Hepatocyte (in vitro differentiated cells): ENCODE data around the gene KCNMA1. TPM values are rescaled to one million over a fixed set of nuclear protein-coding genes. Genes with fewer than 3 reads are reported as not detected.

ENCODE experiments used
- DNase-seq: peaks from one replicate; pipeline ENCODE4 v3.0.0-alpha.2; 2016; ENCODE audit warnings: low spot score
- H2AFZ ChIP-seq: fragments of 200-600 bp; sonication (generic); 2 replicates; pipeline ENCODE4 v1.6.0; 2016; ENCODE audit warnings: antibody characterized with exemption, mild to moderate bottlenecking
- H3K27ac ChIP-seq: fragments of 200-600 bp; sonication (generic); 2 replicates; pipeline ENCODE4 v1.5.1; 2016; ENCODE audit warnings: mild to moderate bottlenecking
- H3K27me3 ChIP-seq: fragments of 200-600 bp; sonication (generic); 2 replicates; pipeline ENCODE4 v1.6.1; 2016
- H3K36me3 ChIP-seq: fragments of 200-600 bp; sonication (generic); replicated peaks from 2 replicates; pipeline ENCODE4 v1.5.1; 2016; ENCODE audit warnings: low read depth; ENCODE audit not compliant: insufficient read depth
- H3K4me1 ChIP-seq: fragments of 200-600 bp; sonication (generic); 2 replicates; pipeline ENCODE4 v1.5.1; 2016; ENCODE audit warnings: mild to moderate bottlenecking, moderate library complexity; ENCODE audit not compliant: insufficient read depth
- H3K4me2 ChIP-seq: fragments of 200-600 bp; sonication (generic); 2 replicates; pipeline ENCODE4 v1.6.0; 2016
- H3K4me3 ChIP-seq: fragments of 200-600 bp; sonication (generic); 2 replicates; pipeline ENCODE4 v1.5.1; 2016; ENCODE audit warnings: mild to moderate bottlenecking
- H3K79me2 ChIP-seq: fragments of 200-600 bp; sonication (generic); 2 replicates; pipeline ENCODE4 v1.6.0; 2017; ENCODE audit warnings: mild to moderate bottlenecking
- H3K9me2 ChIP-seq: fragments of 200-600 bp; sonication (generic); replicated peaks from 2 replicates; pipeline ENCODE4 v1.6.0; 2017; ENCODE audit warnings: mild to moderate bottlenecking; ENCODE audit not compliant: insufficient read depth
- H3K9me3 ChIP-seq: fragments of 200-600 bp; sonication (generic); 2 replicates; pipeline ENCODE4 v1.5.1; 2016; ENCODE audit warnings: low read depth, mild to moderate bottlenecking
- H4K20me1 ChIP-seq: fragments of 200-600 bp; sonication (generic); 2 replicates; pipeline ENCODE4 v1.6.0; 2016; ENCODE audit warnings: mild to moderate bottlenecking; ENCODE audit not compliant: insufficient read depth, poor library complexity, severe bottlenecking
- CTCF ChIP-seq: fragments of 200-600 bp; sonication (generic); IDR thresholded peaks from 2 replicates; pipeline ENCODE4 v1.5.1; 2016; ENCODE audit warnings: antibody characterized with exemption, mild to moderate bottlenecking; ENCODE audit not compliant: poor library complexity
- EZH2 ChIP-seq: fragments of 200-600 bp; sonication (generic); IDR thresholded peaks from 2 replicates; pipeline ENCODE4 v1.6.1; 2016; ENCODE audit warnings: antibody characterized with exemption, mild to moderate bottlenecking, borderline replicate concordance
- EZH2phosphoT487 ChIP-seq: fragments of 200-600 bp; sonication (generic); IDR thresholded peaks from one replicate; pipeline ENCODE4 v1.6.1; 2018; ENCODE audit warnings: antibody characterized with exemption, mild to moderate bottlenecking, low read depth, moderate library complexity; ENCODE audit not compliant: unreplicated experiment, severe bottlenecking
- WGBS: methylation state at CpG from one replicate; pipeline ENCODE4 v1.1.6; 2016; ENCODE audit warnings: low lambda C conversion rate; ENCODE audit errors: missing lambda C conversion rate; 5-methylcytosine and 5-hydroxymethylcytosine counted together
- polyA plus RNA-seq: library from polyadenylated mRNA; unstranded; fragments of >200 nt; fragmentation: Nextera tagmentation; extraction: Ambion mirVana; gene quantifications from 2 replicates; pipeline ENCODE4 v1.2.1, GENCODE V29; 2016
- total RNA-seq: library from RNA; depleted of rRNA; stranded (reverse); fragments of >200 nt; gene quantifications from 2 replicates; pipeline ENCODE4 v1.2.3, GENCODE V29; 2014

The KCNMA1 gene
- total and polyA plus RNA-seq, 2 experiments from 2014 or later: 42.6 to 73.3 TPM

- no peak overlapping the region for H2AFZ ChIP-seq
- H4K20me1 ChIP-seq: no peaks in the 10 kb centered on the region
- WGBS: 78% methylated on average over 5 of the region's 5 CpGs
- TF ChIP-seq CTCF: no peak
- TF ChIP-seq EZH2phosphoT487: no peak
- no peak for TF ChIP-seq EZH2
- no peak overlapping the region for H3K4me2 ChIP-seq
- H3K4me3 ChIP-seq: no peak overlapping the region
- no peak overlapping the region for H3K27ac ChIP-seq
- no peaks in the 10 kb centered on the region for H3K27me3 ChIP-seq
- no peaks in the 10 kb centered on the region for H3K79me2 ChIP-seq
- H3K36me3 ChIP-seq: no peaks in the 10 kb centered on the region
- no peaks in the 10 kb centered on the region for H3K9me3 ChIP-seq
- no peak for DNase-seq
- H3K9me2 ChIP-seq: no peaks in the 10 kb centered on the region
- no peaks in the 10 kb centered on the region for H3K4me1 ChIP-seq
These were observed 260.6 kb downstream of the KCNMA1 start for GRCh38 chr10:77377034-77377433.

- H3K36me3 ChIP-seq: no peaks in the 10 kb centered on the region
- H3K4me2 ChIP-seq: no peak overlapping the region
- no peak for DNase-seq
- H3K27me3 ChIP-seq: no peaks in the 10 kb centered on the region
- H3K9me3 ChIP-seq: no peaks in the 10 kb centered on the region
- H3K79me2 ChIP-seq: no peaks in the 10 kb centered on the region
- no peak overlapping the region for H3K4me3 ChIP-seq
- H3K4me1 ChIP-seq: no peaks in the 10 kb centered on the region
- 90% methylated on average over 2 of the region's 2 CpGs for WGBS
- H3K9me2 ChIP-seq: no peaks in the 10 kb centered on the region
- no peak overlapping the region for H2AFZ ChIP-seq
- no peak for TF ChIP-seq CTCF
- TF ChIP-seq EZH2: no peak
- TF ChIP-seq EZH2phosphoT487: no peak
- no peaks in the 10 kb centered on the region for H4K20me1 ChIP-seq
- H3K27ac ChIP-seq: no peak overlapping the region
These were observed 263.4 kb downstream of the KCNMA1 start for GRCh38 chr10:77374189-77374656.

- Histone ChIP-seq H3K4me2 (no peak overlapping the region), H3K9me3 (no peaks in the 10 kb centered on the region), H4K20me1 (no peaks in the 10 kb centered on the region), H3K4me1 (no peaks in the 10 kb centered on the region), H3K36me3 (no peaks in the 10 kb centered on the region), H3K27ac (no peak overlapping the region), H3K4me3 (no peak overlapping the region), H3K27me3 (no peaks in the 10 kb centered on the region), H3K79me2 (no peaks in the 10 kb centered on the region), H2AFZ (no peak overlapping the region), H3K9me2 (no peaks in the 10 kb centered on the region)
- 81% methylated on average over 7 of the region's 7 CpGs for WGBS
- no peak for DNase-seq
- TF ChIP-seq EZH2phosphoT487 (no peak), EZH2 (no peak), CTCF (no peak)
These were observed 265.5 kb downstream of the KCNMA1 start for GRCh38 chr10:77371848-77372799.
